Type B pancreatic cell (in vitro differentiated cells): ENCODE measurements around the gene NBPF8. TPM values are rescaled to one million over a fixed set of nuclear protein-coding genes. Genes with fewer than 3 reads are reported as not detected.
"Not testable (repeated sequence)": the region's sequence is repeated elsewhere in the genome, so short reads cannot be mapped to it uniquely, and the experiment has no call there.

ENCODE experiments used
- DNase-seq: peaks from one replicate; pipeline ENCODE4 v3.0.0; 2021; ENCODE audit warnings: mixed read lengths; ENCODE audit not compliant: unreplicated experiment; ENCODE audit errors: extremely low spot score
- H3K27ac Mint-ChIP-seq: 2 replicates; pipeline ENCODE4 v1.8.0; 2021; ENCODE audit warnings: mild to moderate bottlenecking, mixed read lengths
- H3K27me3 Mint-ChIP-seq: 2 replicates; pipeline ENCODE4 v1.8.0; 2021; ENCODE audit warnings: mixed read lengths
- H3K36me3 Mint-ChIP-seq: 2 replicates; pipeline ENCODE4 v1.8.0; 2021; ENCODE audit warnings: mixed read lengths
- H3K4me1 Mint-ChIP-seq: one replicate; pipeline ENCODE4 v1.8.0; 2021; ENCODE audit warnings: mixed read lengths; ENCODE audit not compliant: unreplicated experiment
- H3K4me3 Mint-ChIP-seq: 2 replicates; pipeline ENCODE4 v1.8.0; 2021; ENCODE audit warnings: mild to moderate bottlenecking, mixed read lengths
- H3K9me3 Mint-ChIP-seq: 2 replicates; pipeline ENCODE4 v1.8.0; 2021; ENCODE audit warnings: mixed read lengths
- long read RNA-seq: library from polyadenylated mRNA; unstranded; transcript quantifications from one replicate; pipeline ENCODE4 v2.0.0, GENCODE V29; 2020
- total RNA-seq: library from RNA; stranded (reverse); gene quantifications from 2 replicates; pipeline ENCODE4 v1.2.1, GENCODE V29; 2021; ENCODE audit warnings: low replicate concordance
- TF ChIP-seq, protein P1 (sequence below): fragments of 200-600 bp; sonication (generic); conservative IDR thresholded peaks from 2 replicates; pipeline ENCODE4 v1.5.0; 2021; ENCODE audit warnings: antibody characterized with exemption, mild to moderate bottlenecking

Gene NBPF8, protein sequence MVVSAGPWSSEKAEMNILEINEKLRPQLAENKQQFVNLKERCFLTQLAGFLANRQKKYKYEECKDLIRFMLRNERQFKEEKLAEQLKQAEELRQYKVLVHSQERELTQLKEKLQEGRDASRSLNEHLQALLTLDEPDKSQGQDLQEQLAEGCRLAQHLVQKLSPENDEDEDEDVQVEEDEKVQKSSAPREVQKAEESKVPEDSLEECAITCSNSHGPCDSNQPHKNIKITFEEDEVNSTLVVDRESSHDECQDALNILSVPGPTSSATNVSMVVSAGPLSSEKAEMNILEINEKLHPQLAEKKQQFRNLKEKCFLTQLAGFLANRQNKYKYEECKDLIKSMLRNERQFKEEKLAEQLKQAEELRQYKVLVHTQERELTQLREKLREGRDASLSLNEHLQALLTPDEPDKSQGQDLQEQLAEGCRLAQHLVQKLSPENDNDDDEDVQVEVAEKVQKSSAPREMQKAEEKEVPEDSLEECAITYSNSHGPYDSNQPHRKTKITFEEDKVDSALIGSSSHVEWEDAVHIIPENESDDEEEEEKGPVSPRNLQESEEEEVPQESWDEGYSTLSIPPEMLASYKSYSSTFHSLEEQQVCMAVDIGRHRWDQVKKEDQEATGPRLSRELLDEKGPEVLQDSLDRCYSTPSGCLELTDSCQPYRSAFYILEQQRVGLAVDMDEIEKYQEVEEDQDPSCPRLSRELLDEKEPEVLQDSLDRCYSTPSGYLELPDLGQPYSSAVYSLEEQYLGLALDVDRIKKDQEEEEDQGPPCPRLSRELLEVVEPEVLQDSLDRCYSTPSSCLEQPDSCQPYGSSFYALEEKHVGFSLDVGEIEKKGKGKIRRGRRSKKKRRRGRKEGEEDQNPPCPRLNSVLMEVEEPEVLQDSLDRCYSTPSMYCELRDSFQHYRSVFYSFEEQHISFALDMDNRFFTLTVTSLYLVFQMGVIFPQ
- total RNA-seq = 5.8 and 21.5 TPM in 2 replicates
- long read RNA-seq, partial matches to known transcripts = 3 of 3 reads
- long read RNA-seq, other reads (novel, unspliced or antisense) = 0 of 3 reads

DNA sequence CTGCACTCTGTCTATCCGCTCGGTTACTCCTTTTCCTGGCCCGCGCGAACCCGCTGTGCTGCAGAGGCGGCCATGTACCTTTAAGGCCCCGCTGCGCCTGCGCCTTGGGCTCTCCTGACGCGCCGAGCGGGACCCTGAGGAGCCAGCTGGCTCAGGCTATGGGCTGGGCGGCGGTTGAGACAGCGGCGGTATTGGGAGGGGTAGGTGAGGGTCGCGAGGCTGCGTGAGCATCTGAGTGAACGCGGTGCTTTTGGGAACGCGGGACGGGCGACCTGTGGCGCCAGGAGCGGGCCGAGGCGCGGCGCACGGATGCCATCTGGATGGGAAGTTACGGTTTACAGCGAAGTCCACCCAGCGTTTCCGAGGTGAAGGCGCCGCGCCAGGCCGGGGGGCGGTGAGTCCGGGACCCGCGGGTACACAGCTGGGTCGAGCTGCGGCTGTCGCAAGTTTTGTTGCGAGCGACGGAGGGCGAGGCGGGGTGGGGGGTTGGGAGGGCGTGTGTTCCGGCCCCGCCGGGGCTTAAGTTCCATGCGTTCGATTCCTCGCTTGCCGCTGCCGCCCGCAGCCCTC is at the start of gene NBPF8:
NBPF8 (plus strand) TSS at position 125 of the 570 bp plus-strand sequence. CDS start 21,488 bp downstream, outside the sequence.
- H3K4me1 Mint-ChIP-seq, H3K36me3 Mint-ChIP-seq, H3K27me3 Mint-ChIP-seq, H3K9me3 Mint-ChIP-seq: not testable (repeated sequence)
- Mint-ChIP-seq H3K27ac (peak within 1 kb of the TSS; percentile 39), H3K4me3 (peak within 1 kb of the TSS; percentile 89)
- peak; percentile 76 for DNase-seq

DNA sequence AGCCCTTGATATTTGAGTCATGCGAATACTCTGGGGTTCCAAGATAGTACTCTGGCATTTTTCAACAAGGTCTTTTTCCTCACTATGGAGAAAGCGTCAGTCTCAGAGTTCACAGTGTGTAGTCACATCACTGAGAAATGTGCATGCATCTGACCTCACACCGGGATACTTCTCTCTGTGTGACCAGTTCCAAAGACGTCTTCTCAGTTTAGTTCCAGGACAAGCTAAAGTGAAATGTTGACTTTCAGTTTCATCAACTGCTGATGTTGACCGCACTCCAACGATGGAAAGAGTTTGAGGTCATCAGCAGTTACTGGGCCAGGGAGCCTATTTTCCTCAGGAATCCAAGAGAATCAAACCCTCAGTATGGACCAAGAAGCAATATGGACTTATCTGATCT is 47.1 kb upstream of the NBPF8 start:
- DNase-seq, H3K27me3 Mint-ChIP-seq, H3K4me3 Mint-ChIP-seq, H3K9me3 Mint-ChIP-seq, H3K27ac Mint-ChIP-seq, H3K36me3 Mint-ChIP-seq, H3K4me1 Mint-ChIP-seq: not testable (repeated sequence)

DNA sequence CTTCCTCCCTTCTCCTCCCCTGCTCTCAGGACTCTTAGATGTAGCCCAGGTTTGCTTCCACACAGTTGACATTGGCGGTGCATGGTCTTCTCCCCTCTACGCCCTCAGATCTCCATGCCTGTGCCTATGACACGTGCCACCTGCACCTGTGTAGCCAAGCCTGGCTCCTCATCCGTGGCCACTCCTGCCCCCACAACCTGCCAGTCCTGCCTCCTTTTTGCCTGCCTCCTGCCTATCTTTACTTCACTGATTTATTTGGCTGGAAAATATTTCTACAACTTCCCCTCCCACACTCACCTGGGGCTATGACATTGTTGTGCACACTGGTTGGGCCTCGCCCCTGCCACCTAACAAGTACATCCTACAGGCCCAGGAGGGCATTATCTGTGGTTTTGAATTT is 28.2 kb upstream of the NBPF8 start:
- H3K4me1 Mint-ChIP-seq, H3K27me3 Mint-ChIP-seq, H3K4me3 Mint-ChIP-seq, H3K36me3 Mint-ChIP-seq, H3K27ac Mint-ChIP-seq, H3K9me3 Mint-ChIP-seq, DNase-seq: not testable (repeated sequence)

DNA sequence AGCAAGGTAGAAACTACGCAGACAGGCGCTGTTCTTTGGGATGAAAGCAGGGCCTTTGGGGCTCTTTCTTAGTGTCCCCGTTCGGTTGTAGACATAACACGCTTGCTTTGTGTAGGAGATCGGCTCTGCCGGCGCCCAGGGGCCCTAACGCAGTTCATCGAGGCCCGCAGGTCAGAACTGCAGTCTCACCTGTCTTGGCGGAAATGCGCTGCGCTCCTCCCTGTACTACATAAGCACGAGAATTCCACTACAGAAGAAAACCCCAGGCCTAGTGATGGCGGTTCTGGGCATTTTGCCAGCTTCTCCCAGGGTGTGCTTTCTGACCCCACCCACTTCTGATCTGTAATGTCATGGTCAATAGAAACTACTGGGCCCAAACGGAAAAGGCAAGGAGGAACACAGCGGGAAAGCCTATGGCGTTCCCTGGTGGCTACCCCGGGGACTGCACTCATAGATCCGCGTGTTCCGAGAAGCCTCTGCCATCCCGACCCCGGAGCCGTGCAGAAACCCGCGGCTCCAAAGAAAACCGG is 26.2 kb upstream of the NBPF8 start:
- not testable (repeated sequence) for H3K27me3 Mint-ChIP-seq, H3K4me3 Mint-ChIP-seq, H3K4me1 Mint-ChIP-seq, H3K9me3 Mint-ChIP-seq, DNase-seq, H3K27ac Mint-ChIP-seq, H3K36me3 Mint-ChIP-seq

DNA sequence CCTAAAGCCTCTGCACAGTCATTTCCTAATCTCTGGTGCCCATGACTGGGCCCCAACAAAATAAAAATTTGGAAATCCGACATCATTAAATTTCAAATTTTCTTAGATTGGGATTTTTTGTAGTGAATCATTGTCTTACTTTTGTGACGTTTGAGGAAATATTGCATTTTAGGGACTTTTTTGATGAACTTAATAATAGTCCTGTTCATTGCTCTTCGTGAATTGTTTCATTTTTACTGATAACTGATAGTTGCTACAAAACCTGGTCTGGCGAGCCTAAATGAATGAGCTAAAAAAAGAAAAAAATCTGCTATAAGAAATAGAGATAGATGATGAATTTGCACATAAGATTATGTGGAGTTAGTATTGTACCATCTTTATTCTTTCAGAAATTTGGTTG is 23.5 kb upstream of the NBPF8 start:
- H3K27ac Mint-ChIP-seq, DNase-seq, H3K27me3 Mint-ChIP-seq, H3K36me3 Mint-ChIP-seq, H3K9me3 Mint-ChIP-seq, H3K4me3 Mint-ChIP-seq, H3K4me1 Mint-ChIP-seq: not testable (repeated sequence)

DNA sequence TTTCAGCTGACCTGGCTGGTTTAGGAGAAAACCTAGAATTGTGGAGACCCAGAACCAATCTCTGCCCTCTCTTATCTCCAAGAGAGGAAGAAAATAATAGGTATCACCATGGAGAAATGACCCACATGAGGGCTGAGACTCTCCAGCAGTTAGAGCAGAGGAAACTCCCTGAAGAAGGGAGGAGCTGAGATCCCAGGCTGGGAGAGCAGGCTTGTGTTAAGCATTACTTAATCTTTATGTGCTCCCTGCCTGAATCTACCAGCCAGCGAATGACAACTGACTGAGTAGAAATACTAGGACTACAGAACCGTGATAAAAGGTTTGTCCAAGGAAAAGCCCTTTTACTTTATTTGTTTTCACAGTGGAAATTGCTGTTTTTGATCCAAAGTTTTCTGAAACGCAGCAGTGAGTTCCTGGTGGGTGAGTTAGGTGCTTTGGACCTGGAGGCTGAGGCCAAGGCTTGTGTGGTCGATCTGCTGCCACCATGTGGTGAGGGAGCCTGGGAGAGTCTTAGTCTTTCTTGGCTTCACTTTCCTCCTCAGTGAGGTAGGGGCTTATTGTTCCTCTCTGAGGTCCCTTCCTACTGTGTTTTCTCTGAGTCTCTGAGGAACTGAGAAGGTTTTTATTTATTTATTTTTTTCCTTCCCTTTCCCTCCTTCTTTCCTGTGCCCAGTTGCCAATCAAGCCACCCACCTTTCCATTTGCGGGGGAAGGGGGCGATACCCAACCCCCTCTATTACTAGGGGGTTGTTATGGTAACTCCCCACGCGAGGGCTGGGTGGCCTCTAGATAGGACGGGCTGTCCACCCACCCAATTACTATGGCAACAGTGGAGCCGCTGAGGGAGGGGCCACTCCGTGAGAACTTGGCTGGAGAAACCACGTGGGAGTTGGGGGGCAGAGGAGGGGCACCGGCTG is 21.3 kb upstream of the NBPF8 start:
- H3K27me3 Mint-ChIP-seq, H3K36me3 Mint-ChIP-seq, H3K9me3 Mint-ChIP-seq, H3K27ac Mint-ChIP-seq, DNase-seq, H3K4me1 Mint-ChIP-seq, H3K4me3 Mint-ChIP-seq: not testable (repeated sequence)
- TF ChIP-seq, protein P1, sequence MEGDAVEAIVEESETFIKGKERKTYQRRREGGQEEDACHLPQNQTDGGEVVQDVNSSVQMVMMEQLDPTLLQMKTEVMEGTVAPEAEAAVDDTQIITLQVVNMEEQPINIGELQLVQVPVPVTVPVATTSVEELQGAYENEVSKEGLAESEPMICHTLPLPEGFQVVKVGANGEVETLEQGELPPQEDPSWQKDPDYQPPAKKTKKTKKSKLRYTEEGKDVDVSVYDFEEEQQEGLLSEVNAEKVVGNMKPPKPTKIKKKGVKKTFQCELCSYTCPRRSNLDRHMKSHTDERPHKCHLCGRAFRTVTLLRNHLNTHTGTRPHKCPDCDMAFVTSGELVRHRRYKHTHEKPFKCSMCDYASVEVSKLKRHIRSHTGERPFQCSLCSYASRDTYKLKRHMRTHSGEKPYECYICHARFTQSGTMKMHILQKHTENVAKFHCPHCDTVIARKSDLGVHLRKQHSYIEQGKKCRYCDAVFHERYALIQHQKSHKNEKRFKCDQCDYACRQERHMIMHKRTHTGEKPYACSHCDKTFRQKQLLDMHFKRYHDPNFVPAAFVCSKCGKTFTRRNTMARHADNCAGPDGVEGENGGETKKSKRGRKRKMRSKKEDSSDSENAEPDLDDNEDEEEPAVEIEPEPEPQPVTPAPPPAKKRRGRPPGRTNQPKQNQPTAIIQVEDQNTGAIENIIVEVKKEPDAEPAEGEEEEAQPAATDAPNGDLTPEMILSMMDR = peak; percentile 37

DNA sequence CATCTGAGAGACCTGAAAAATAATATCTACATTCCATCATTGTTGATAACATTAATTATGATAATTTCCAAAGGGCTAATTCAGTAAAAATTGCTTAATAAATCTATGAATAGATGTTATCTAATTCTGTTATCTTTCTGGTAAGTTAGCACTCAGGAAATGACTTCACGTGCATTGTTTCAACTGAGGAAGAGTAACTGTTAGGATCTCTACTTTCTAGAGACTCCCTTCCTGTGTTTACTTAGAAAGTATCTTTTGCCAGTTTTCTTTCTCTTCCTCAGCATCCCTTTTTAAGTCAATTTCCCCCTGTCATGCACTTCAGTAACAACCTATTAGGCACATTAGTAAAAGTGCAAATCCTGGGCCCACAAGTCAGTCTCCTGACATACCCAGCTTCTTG is 9.5 kb upstream of the NBPF8 start:
- H3K4me3 Mint-ChIP-seq = not testable (repeated sequence)

DNA sequence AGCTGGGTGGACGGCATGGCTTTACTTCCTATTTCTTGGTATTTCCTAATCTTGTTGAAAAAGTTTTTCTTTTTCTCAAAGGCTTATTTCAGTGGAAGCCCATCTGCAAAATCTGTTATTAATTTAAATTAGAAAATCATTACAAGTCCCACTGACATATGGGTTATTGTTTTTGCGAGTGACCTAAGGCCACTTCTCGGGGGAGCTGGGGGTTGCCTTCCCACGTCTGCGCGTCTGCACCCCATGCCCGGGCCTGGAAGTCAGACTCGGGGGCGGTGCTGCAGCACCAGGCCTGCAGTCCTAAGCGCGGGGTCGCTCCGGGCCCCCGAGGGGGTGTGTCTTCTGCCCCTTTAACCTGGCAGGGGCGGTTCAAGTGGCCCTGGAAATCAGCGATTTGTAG is 384 bp upstream of the NBPF8 start:
- H3K4me1 Mint-ChIP-seq, H3K4me3 Mint-ChIP-seq, H3K36me3 Mint-ChIP-seq, DNase-seq, H3K27ac Mint-ChIP-seq, H3K27me3 Mint-ChIP-seq, H3K9me3 Mint-ChIP-seq: not testable (repeated sequence)

More for the DNA sequence above, 9.5 kb upstream of the NBPF8 start:
- not testable (repeated sequence) for H3K36me3 Mint-ChIP-seq, H3K27me3 Mint-ChIP-seq, DNase-seq, H3K27ac Mint-ChIP-seq, H3K9me3 Mint-ChIP-seq, H3K4me1 Mint-ChIP-seq

DNA sequence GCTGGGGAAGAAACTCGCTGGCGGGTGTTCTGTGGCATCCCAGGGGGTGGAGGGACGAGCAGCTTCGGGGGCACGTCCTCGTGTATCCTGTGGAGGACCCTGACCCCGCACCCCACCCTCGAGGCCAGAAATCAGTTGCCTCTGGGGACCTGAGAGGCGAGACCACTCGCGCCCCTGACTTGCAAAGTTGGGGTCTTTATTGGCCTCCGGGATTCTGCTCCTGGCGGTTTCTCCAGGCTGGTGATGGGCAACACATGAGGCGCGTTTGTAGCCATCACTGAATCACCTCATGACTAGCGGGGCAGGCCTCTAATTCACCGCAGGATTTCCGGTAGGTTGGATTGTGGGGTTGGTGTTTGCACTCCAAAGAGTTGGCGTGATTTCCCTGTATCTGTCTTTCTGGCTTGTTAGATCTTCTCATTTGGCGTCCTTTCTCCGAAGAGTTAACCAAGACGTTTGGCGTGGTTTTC is 692 bp downstream of the NBPF8 start:
- DNase-seq, H3K9me3 Mint-ChIP-seq, H3K36me3 Mint-ChIP-seq, H3K27me3 Mint-ChIP-seq, H3K4me1 Mint-ChIP-seq: not testable (repeated sequence)
- Mint-ChIP-seq H3K4me3 (peak overlapping the region; percentile 89), H3K27ac (peak overlapping the region; percentile 39)

DNA sequence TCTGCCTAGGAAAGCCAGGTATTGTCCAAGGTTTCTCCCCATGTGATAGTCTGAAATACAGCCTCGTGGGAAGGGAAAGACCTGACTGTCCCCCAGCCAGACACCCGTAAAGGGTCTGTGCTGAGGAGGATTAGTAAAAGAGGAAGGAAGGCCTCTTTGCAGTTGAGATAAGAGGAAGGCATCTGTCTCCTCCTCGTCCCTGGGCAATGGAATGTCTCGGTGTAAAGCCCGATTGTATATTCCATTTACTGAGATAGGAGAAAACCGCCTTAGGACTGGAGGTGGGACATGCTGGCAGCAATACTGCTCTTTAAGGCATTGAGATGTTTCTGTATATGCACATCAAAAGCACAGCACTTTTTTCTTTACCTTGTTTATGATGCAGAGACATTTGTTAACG is 10.2 kb downstream of the NBPF8 start:
- not testable (repeated sequence) for H3K36me3 Mint-ChIP-seq, H3K27ac Mint-ChIP-seq, H3K27me3 Mint-ChIP-seq, H3K9me3 Mint-ChIP-seq, H3K4me1 Mint-ChIP-seq, H3K4me3 Mint-ChIP-seq, DNase-seq

DNA sequence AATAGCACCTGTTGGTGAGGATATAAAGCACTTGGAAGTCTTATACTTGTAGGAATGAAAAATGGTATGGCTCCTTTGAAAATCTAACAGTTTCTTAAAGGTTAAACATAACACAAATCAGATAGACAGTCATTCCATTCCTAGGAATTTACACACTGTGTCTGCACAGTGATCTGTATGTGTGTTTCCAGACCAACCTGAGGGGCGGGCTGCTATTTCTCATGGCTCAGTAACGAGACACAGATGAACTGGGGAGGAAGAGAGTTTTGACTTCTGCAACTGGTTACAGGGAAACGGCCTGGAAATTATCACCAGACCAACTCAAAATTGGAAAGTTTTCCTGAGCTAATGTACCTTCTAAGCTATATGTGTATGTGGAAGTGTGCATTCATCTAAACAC is 16.8 kb downstream of the NBPF8 start:
- H3K36me3 Mint-ChIP-seq, H3K27me3 Mint-ChIP-seq, H3K4me1 Mint-ChIP-seq, H3K4me3 Mint-ChIP-seq, DNase-seq, H3K9me3 Mint-ChIP-seq, H3K27ac Mint-ChIP-seq: not testable (repeated sequence)
